ENCODE data around the gene SPAG6.

Gene SPAG6

GRCh38 chr10:22464966-22465629 is 119.8 kb downstream of the SPAG6 start:
- no peak for DNase-seq

DNA sequence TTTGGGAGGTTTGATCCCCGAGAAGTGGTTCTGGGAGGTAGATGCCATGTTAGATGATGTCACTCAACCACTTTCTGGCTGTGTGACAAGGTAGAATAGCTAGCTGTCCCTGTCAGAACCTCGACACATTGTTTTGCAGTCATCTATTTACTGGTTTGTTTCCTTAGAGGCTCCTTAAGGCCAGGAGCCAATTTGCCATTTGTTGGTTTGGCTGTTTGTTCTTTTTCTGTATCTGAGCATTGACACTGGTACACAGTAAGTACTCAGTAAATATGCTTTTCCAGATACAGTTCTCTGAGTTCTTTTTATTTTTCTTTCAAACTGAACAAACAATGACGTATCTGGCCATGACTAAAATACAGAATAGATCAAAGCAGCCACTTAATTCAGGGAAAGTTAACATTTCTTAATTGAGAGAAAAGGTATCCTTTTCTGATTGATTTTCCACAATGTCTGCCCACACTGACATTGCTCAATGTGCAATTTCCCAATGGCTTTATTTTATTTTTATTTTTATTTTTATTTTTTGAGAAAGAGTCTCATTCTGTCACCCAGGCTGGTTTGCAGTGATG is 121.6 kb downstream of the SPAG6 start:
- DNase-seq: no peak

Data from CD4-positive, alpha-beta T cell treated with Interleukin-15 for 1 hour (primary cell).